Gastrocnemius medialis (tissue), 4 donors: ENCODE results near the gene ATP5PB. TPM values are rescaled to one million over a fixed set of nuclear protein-coding genes. Genes with fewer than 3 reads are reported as not detected.

ENCODE experiments used
- ATAC-seq, 2 donors: fragments of 150-250 bp; one replicate each; pipeline ENCODE4 v1.9.1; 2016
- DNase-seq, 2 donors: peaks; one replicate each; pipeline ENCODE4 v3.0.0-alpha.2; 2019
- H3K27ac ChIP-seq, 4 donors: fragments of 200-600 bp; sonication (generic); 1 replicate in 1 of 4; 2 replicates in 3 of 4; pipeline ENCODE4 v1.5.1; 2016 to 2018; ENCODE audit warnings: mild to moderate bottlenecking in 2 of 4, moderate library complexity in 1 of 4
- H3K27me3 ChIP-seq, 3 donors: fragments of 200-600 bp; sonication (generic) in 2 of 3; 1 replicate in 1 of 3; 2 replicates in 2 of 3; pipeline versions ENCODE4 v1.5.1 to v1.6.0; 2016 to 2019; ENCODE audit warnings: mild to moderate bottlenecking in 1 of 3, moderate library complexity in 1 of 3
- H3K36me3 ChIP-seq, 2 donors: fragments of 200-600 bp; sonication (generic) in 1 of 2; one replicate each; pipeline ENCODE4 v1.5.1; 2017 to 2018
- H3K4me1 ChIP-seq, 2 donors: fragments of 200-600 bp; sonication (generic) in 1 of 2; one replicate each; pipeline ENCODE4 v1.5.1; 2016 to 2017; ENCODE audit warnings: mild to moderate bottlenecking in 2 of 2
- H3K4me3 ChIP-seq, 4 donors: fragments of 200-600 bp; sonication (generic) in 3 of 4; 1 replicate in 1 of 4; 2 replicates in 3 of 4; pipeline ENCODE4 v1.5.1; 2016 to 2019; ENCODE audit warnings: mild to moderate bottlenecking in 2 of 4
- H3K9me3 ChIP-seq, 3 donors: fragments of 200-600 bp; sonication (generic) in 2 of 3; 1 replicate in 1 of 3; 2 replicates in 2 of 3; pipeline ENCODE4 v1.5.1; 2016 to 2019
- CTCF ChIP-seq, 5 experiments: fragments of 450-650 bp in 3 of 5; fragments of 200-600 bp in 2 of 5; sonication (generic) in 2 of 5; IDR thresholded peaks in 4 of 5; conservative IDR thresholded peaks in 1 of 5; 1 replicate in 4 of 5; 2 replicates in 1 of 5; pipeline ENCODE4 v1.5.1; 2016 to 2019; ENCODE audit warnings: antibody characterized with exemption in 5 of 5, mild to moderate bottlenecking in 3 of 5, moderate library complexity in 3 of 5
- POLR2A ChIP-seq, 2 donors: fragments of 450-650 bp; IDR thresholded peaks; one replicate each; pipeline ENCODE4 v1.6.1; 2017; ENCODE audit warnings: antibody characterized with exemption in 2 of 2, mild to moderate bottlenecking in 2 of 2, moderate library complexity in 2 of 2
- in situ Hi-C, 4 donors: fragments of 200-750 bp; cut with MboI; loops; one replicate each; pipeline versions ENCODE4 v1.15.0 to v1.8.0; 2017; ENCODE audit warnings: low sequenced_read_pairs in 4 of 4
- intact Hi-C: fragments of 100-400 bp; cut with DNase I; formaldehyde crosslinking; loops from one replicate; pipeline ENCODE4 v1.15.1; 2023; ENCODE audit warnings: low total_unique reads
- total RNA-seq, 4 donors: library from RNA; depleted of rRNA; stranded (reverse); fragments of >200 nt; gene quantifications; one replicate each; pipeline versions ENCODE4 v1.1.0 to v1.2.3, GENCODE V29; 2016

The ATP5PB gene
- total RNA-seq, 4 donors from 2014 or later: 232 to 350 (median 266) TPM

DNA sequence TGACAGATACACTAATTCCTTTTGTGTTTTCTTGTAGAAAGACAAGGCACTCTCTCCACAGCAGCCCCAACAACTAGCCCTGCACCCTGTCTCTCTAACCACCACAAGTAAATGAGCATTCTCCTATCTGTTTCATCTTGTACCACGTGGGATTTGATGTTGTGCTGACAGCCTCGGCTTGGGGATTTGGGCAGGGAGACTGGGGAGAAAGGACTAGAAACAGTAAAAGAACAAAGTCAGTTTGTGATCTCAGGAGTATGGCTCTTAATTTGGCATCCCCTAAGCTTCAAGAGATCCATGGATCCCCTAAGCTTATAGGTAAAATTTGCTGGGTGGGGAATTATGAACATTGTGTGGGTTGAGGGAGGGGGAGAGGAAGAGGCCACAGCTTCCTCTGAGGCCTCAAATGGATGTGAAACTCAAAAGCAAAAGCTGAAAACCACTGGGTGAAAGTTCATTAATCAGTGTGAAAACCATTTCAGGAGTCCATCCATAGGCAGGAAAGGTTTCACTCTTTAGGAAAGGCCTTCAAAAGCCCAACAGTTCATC, 27.6 kb downstream of the ATP5PB start:
- in situ Hi-C loops (no loop called here), intact Hi-C loops (no loop called here)
- Histone ChIP-seq H3K4me3 (no peak overlapping the region), H3K9me3 (no peaks in the 10 kb centered on the region), H3K36me3 (peaks cover 0 to 31% of the 10 kb centered on the region in 2 donors), H3K27me3 (no peaks in the 10 kb centered on the region), H3K4me1 (peaks cover 2 to 11% of the 10 kb centered on the region in 2 donors), H3K27ac (peak overlapping the region in 1 of 4 donors; percentile 12)
- ATAC-seq (no peak), DNase-seq (no peak)
- TF ChIP-seq CTCF (IDR thresholded peaks at IDR 0.05 in 4 of 5, conservative IDR thresholded peaks at IDR 0.05 in 1 of 5): no peak
- TF ChIP-seq POLR2A (IDR thresholded peaks at IDR 0.05): no peak

GRCh38 chr1:111480674-111481073, 31.4 kb downstream of the ATP5PB start:
- ATAC-seq (no peak), DNase-seq (no peak)
- Histone ChIP-seq H3K36me3 (peaks cover 0 to 12% of the 10 kb centered on the region in 2 donors), H3K27me3 (no peaks in the 10 kb centered on the region), H3K27ac (no peak overlapping the region), H3K4me3 (no peak overlapping the region), H3K4me1 (peaks cover 8 to 16% of the 10 kb centered on the region in 2 donors), H3K9me3 (no peaks in the 10 kb centered on the region)
- intact Hi-C loops (loop anchor here (2.0 to 5.0 kb wide), 2 partner anchors 232 to 288 kb away; no protein-coding TSS in a partner anchor), in situ Hi-C loops (loop anchor here (5.0 to 10.0 kb wide), 2 partner anchors 284 to 287 kb away; no protein-coding TSS in a partner anchor)
- TF ChIP-seq CTCF (IDR thresholded peaks at IDR 0.05 in 4 of 5, conservative IDR thresholded peaks at IDR 0.05 in 1 of 5) (no peak), POLR2A (IDR thresholded peaks at IDR 0.05) (no peak)

DNA sequence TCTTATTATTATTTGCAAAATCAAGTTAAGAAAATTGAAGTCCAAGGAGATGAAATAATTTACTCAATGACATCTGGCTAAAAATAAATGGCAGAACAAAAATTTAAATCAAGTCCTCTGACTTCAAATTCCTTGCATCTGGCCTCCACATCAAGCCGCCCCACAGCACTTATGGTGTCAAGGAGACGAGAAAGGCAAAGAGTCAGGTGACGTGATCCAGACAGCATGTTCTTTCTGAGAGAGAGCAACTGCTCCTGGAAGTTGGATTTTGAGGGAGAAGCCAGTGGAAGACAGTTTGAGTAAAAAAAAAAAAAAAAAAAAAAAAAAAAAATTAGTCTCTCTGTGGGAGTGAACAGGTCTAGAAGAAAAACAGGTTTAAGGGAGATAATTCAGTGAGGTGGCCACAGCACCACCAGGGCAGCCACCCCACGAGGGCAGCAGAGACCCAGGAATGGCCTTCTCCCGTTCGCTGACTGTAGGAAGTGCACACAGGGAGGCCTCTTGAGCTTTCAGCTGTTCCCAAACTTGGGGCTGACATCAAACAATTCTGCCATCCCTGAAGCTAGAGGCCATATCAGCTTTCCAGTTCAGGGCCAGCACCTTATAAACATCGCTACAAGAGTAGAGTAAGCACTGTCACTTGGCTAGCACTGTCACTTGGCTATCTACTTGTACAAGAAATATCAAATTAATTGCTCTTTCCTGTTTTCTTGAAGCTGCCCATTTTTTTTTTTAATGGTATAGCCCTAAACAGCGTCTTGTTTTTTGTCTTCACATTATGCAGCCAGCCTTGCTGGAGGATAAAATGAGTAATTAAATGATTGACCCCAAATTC, 32.3 kb downstream of the ATP5PB start:
- DNase-seq: peak; percentile 71 to 75
- Histone ChIP-seq H3K9me3 (no peaks in the 10 kb centered on the region), H3K4me3 (no peak overlapping the region), H3K36me3 (peaks cover 0 to 12% of the 10 kb centered on the region in 2 donors), H3K27me3 (no peaks in the 10 kb centered on the region), H3K27ac (peak overlapping the region; percentile 15 to 52 (median 27)), H3K4me1 (peaks cover 8 to 12% of the 10 kb centered on the region in 2 donors)
- intact Hi-C loops (loop anchor here (2.0 to 5.0 kb wide), 3 partner anchors 25 to 287 kb away; no protein-coding TSS in a partner anchor), in situ Hi-C loops (loop anchor here (5.0 to 10.0 kb wide), 2 partner anchors 283 to 286 kb away; no protein-coding TSS in a partner anchor)
- TF ChIP-seq POLR2A (IDR thresholded peaks at IDR 0.05) (no peak), CTCF (IDR thresholded peaks at IDR 0.05 in 4 of 5, conservative IDR thresholded peaks at IDR 0.05 in 1 of 5) (peak; percentile 58 to 72 (median 68))
- ATAC-seq: peak; percentile 94 to 95

DNA sequence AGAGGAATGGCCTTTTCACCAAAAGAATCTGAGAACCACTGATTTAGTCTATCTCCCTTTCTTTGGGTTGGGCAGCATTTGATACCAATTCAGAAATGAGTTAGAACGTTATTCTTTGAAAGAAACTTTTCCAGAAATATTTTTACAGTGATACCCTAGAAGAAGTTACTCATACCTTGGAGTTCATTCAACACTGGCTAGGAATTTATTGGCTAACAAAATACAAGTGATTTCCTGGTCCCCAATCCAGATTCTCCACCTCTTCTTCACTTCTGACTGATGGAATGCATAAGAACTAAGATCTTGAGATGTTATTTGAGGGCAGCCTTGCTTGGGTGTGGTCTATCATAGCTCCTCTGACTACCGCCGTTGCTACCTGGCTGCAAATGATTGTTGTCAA, 33.9 kb downstream of the ATP5PB start:
- H3K27ac ChIP-seq: no peak overlapping the region

More for the DNA sequence above, 33.9 kb downstream of the ATP5PB start:
- intact Hi-C loops (loop anchor here (2.0 to 5.0 kb wide), 2 partner anchors 24 to 229 kb away; no protein-coding TSS in a partner anchor), in situ Hi-C loops (loop anchor here (5.0 to 10.0 kb wide), 2 partner anchors 282 to 284 kb away; no protein-coding TSS in a partner anchor)
- H3K9me3 ChIP-seq: no peaks in the 10 kb centered on the region
- DNase-seq (no peak), ATAC-seq (no peak)
- no peak for TF ChIP-seq POLR2A (IDR thresholded peaks at IDR 0.05)
- TF ChIP-seq CTCF (IDR thresholded peaks at IDR 0.05 in 4 of 5, conservative IDR thresholded peaks at IDR 0.05 in 1 of 5): no peak
- no peak overlapping the region for H3K4me3 ChIP-seq
- H3K27me3 ChIP-seq: no peaks in the 10 kb centered on the region
- peaks cover 8 to 12% of the 10 kb centered on the region in 2 donors for H3K4me1 ChIP-seq
- peaks cover 0 to 5% of the 10 kb centered on the region in 2 donors for H3K36me3 ChIP-seq
